Measurements from ENCODE around the gene TNFRSF19. TPM values are rescaled to one million over a fixed set of nuclear protein-coding genes. Genes with fewer than 3 reads are reported as not detected.
A peak's percentile ranks its signal among the peaks of the same experiment; 100 is the strongest.

Gene TNFRSF19
- total RNA-seq, 2 experiments from 2014 or later, result not detected

GRCh38 chr13:23575632-23576031, 5.4 kb downstream of the TNFRSF19 start:
- Histone ChIP-seq H3K27me3 (ENCODE audit: control insufficient read depth in 1 of 2, insufficient read depth in 2 of 2, low read length in 2 of 2) (peaks cover 2 to 44% of the 10 kb centered on the region in 2 experiments), H3K4me3 (ENCODE audit: low read length) (no peak overlapping the region), H3K27ac (ENCODE audit: low read depth in 1 of 2, low read length in 2 of 2) (no peak overlapping the region), H3K4me1 (ENCODE audit: insufficient read depth, low read length) (peaks cover 18% of the 10 kb centered on the region), H3K9me3 (ENCODE audit: control insufficient read depth in 1 of 2, insufficient read depth in 1 of 2, low read length in 2 of 2) (no peaks in the 10 kb centered on the region), H3K36me3 (ENCODE audit: insufficient read depth, low read length) (no peaks in the 10 kb centered on the region)
- no peaks in the 10 kb centered on the region for H3K9me3 Mint-ChIP-seq
- DNase-seq (no peak), ATAC-seq (ENCODE audit: poor library complexity) (no peak)
- H3K27me3 Mint-ChIP-seq, result peaks cover 72% of the 10 kb centered on the region
- ChIA-PET CTCF (no interaction called here), POLR2A (no interaction called here)
- H3K4me3 Mint-ChIP-seq, result no peak overlapping the region
- no peak overlapping the region for H3K27ac Mint-ChIP-seq
- no peaks in the 10 kb centered on the region for H3K36me3 Mint-ChIP-seq (ENCODE audit: low read depth)
- intact Hi-C loops (cut with DNase I, micrococcal nuclease), result loop anchor here in 1 of 2 experiments (5.0 to 10.0 kb wide), 5 partner anchors 108 to 1971 kb away; partner anchors contain the start of genes MICU2 and SPATA13
- TF ChIP-seq, protein P1, sequence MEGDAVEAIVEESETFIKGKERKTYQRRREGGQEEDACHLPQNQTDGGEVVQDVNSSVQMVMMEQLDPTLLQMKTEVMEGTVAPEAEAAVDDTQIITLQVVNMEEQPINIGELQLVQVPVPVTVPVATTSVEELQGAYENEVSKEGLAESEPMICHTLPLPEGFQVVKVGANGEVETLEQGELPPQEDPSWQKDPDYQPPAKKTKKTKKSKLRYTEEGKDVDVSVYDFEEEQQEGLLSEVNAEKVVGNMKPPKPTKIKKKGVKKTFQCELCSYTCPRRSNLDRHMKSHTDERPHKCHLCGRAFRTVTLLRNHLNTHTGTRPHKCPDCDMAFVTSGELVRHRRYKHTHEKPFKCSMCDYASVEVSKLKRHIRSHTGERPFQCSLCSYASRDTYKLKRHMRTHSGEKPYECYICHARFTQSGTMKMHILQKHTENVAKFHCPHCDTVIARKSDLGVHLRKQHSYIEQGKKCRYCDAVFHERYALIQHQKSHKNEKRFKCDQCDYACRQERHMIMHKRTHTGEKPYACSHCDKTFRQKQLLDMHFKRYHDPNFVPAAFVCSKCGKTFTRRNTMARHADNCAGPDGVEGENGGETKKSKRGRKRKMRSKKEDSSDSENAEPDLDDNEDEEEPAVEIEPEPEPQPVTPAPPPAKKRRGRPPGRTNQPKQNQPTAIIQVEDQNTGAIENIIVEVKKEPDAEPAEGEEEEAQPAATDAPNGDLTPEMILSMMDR (IDR thresholded peaks at IDR 0.05), result no peak
- H3K4me1 Mint-ChIP-seq (ENCODE audit: low read depth), result peaks cover 23% of the 10 kb centered on the region

DNA sequence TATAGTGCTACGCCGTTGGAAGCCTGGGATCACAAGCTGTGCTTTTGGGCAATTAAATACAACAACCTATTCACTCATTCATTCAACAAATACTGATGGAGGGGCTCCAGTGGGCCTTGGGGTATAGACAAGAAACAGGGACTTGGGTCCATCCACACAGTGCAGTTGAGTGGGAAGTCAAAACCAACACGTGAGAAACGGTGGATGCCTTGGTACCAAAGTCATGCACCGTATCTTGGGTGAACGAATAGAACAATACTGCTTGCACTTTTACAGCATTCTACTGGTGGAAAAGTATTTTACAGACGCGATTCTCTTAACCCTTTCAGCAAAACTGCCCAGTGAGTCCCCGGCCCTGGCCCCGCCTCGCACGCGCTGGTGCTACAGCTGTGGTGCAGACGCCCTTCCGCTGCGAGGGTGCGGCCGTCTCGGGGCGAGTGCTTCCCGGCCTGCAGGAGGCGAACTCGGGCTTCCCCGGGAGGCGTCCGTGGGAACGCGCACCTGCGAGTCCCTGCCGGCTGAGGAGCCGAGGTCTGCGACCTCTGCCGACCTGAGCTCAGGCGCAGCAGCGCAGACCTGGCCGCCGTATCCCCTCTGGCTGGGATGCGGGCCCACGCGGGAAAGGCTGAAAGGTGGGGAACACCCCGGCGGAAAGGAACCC, 8.3 kb downstream of the TNFRSF19 start:
- Mint-ChIP-seq H3K4me3 (peak overlapping the region; percentile 87), H3K36me3 (ENCODE audit: low read depth) (no peaks in the 10 kb centered on the region), H3K9me3 (no peaks in the 10 kb centered on the region), H3K27ac (peak overlapping the region; percentile 67), H3K4me1 (ENCODE audit: low read depth) (peaks cover 22% of the 10 kb centered on the region), H3K27me3 (peaks cover 65% of the 10 kb centered on the region)
- Histone ChIP-seq H3K27me3 (ENCODE audit: control insufficient read depth in 1 of 2, insufficient read depth in 2 of 2, low read length in 2 of 2) (peaks cover 10 to 39% of the 10 kb centered on the region in 2 experiments), H3K4me3 (ENCODE audit: low read length) (peak overlapping the region; percentile 70), H3K9me3 (ENCODE audit: control insufficient read depth in 1 of 2, insufficient read depth in 1 of 2, low read length in 2 of 2) (peaks cover 0 to 5% of the 10 kb centered on the region in 2 experiments), H3K27ac (ENCODE audit: low read depth in 1 of 2, low read length in 2 of 2) (peak overlapping the region in 1 of 2 donors; percentile 56), H3K36me3 (ENCODE audit: insufficient read depth, low read length) (no peaks in the 10 kb centered on the region), H3K4me1 (ENCODE audit: insufficient read depth, low read length) (peaks cover 18% of the 10 kb centered on the region)
- intact Hi-C loops (cut with DNase I, micrococcal nuclease), result loop anchor here (2.0 to 10.0 kb wide), 6 partner anchors 111 to 1974 kb away; partner anchors contain the start of genes MICU2 (in 1 of the 2) and SPATA13 (in 1 of the 2)
- POLR2A ChIA-PET, result interaction anchor here (0.7 to 0.8 kb wide), 3 partner anchors 9 to 280 kb away, joined by 3 read pairs; no protein-coding TSS in a partner anchor
- TF ChIP-seq, protein P1 (IDR thresholded peaks at IDR 0.05), result peak; percentile 55
- ATAC-seq (ENCODE audit: poor library complexity) (peak; percentile 65), DNase-seq (peak; percentile 28 to 83 (median 56))
- CTCF ChIA-PET, result interaction anchor here (0.6 kb wide), 1 partner anchor 1612 kb away, joined by 3 read pairs; no protein-coding TSS in a partner anchor

GRCh38 chr13:23579072-23579895, 9.1 kb downstream of the TNFRSF19 start:
- H3K4me1 ChIP-seq (ENCODE audit: insufficient read depth, low read length), result peaks cover 18% of the 10 kb centered on the region
- DNase-seq (peak; percentile 82 to 95 (median 90)), ATAC-seq (ENCODE audit: poor library complexity) (peak; percentile 94)
- peaks cover 10 to 37% of the 10 kb centered on the region in 2 experiments for H3K27me3 ChIP-seq (ENCODE audit: control insufficient read depth in 1 of 2, insufficient read depth in 2 of 2, low read length in 2 of 2)
- TF ChIP-seq, protein P1 (IDR thresholded peaks at IDR 0.05), result no peak
- ChIA-PET POLR2A (interaction anchor here (0.7 to 0.8 kb wide), 3 partner anchors 8 to 280 kb away, joined by 3 read pairs; no protein-coding TSS in a partner anchor), CTCF (interaction anchor here (0.6 kb wide), 1 partner anchor 1611 kb away, joined by 3 read pairs; no protein-coding TSS in a partner anchor)
- no peaks in the 10 kb centered on the region for H3K36me3 ChIP-seq (ENCODE audit: insufficient read depth, low read length)
- H3K4me1 Mint-ChIP-seq (ENCODE audit: low read depth), result peaks cover 22% of the 10 kb centered on the region
- H3K27ac ChIP-seq (ENCODE audit: low read depth in 1 of 2, low read length in 2 of 2), result peak overlapping the region in 1 of 2 donors; percentile 56
- H3K9me3 ChIP-seq (ENCODE audit: control insufficient read depth in 1 of 2, insufficient read depth in 1 of 2, low read length in 2 of 2), result peaks cover 0 to 5% of the 10 kb centered on the region in 2 experiments
- H3K9me3 Mint-ChIP-seq, result no peaks in the 10 kb centered on the region
- no peak overlapping the region for H3K27ac Mint-ChIP-seq
- H3K36me3 Mint-ChIP-seq (ENCODE audit: low read depth), result no peaks in the 10 kb centered on the region
- H3K4me3 Mint-ChIP-seq, result peak overlapping the region; percentile 87
- intact Hi-C loops (cut with DNase I, micrococcal nuclease), result loop anchor here (2.0 to 10.0 kb wide), 6 partner anchors 112 to 1974 kb away; partner anchors contain the start of genes MICU2 (in 1 of the 2) and SPATA13 (in 1 of the 2)
- peak overlapping the region; percentile 70 for H3K4me3 ChIP-seq (ENCODE audit: low read length)
- H3K27me3 Mint-ChIP-seq, result peaks cover 68% of the 10 kb centered on the region
